8988T (cell line): ENCODE measurements around the gene POPDC3.
"Not testable (repeated sequence)": the region's sequence is repeated elsewhere in the genome, so short reads cannot be mapped to it uniquely, and the experiment has no call there.

Source experiments
- DNase-seq: peaks from one replicate; pipeline ENCODE4 v3.0.0; 2011

Gene POPDC3

DNA sequence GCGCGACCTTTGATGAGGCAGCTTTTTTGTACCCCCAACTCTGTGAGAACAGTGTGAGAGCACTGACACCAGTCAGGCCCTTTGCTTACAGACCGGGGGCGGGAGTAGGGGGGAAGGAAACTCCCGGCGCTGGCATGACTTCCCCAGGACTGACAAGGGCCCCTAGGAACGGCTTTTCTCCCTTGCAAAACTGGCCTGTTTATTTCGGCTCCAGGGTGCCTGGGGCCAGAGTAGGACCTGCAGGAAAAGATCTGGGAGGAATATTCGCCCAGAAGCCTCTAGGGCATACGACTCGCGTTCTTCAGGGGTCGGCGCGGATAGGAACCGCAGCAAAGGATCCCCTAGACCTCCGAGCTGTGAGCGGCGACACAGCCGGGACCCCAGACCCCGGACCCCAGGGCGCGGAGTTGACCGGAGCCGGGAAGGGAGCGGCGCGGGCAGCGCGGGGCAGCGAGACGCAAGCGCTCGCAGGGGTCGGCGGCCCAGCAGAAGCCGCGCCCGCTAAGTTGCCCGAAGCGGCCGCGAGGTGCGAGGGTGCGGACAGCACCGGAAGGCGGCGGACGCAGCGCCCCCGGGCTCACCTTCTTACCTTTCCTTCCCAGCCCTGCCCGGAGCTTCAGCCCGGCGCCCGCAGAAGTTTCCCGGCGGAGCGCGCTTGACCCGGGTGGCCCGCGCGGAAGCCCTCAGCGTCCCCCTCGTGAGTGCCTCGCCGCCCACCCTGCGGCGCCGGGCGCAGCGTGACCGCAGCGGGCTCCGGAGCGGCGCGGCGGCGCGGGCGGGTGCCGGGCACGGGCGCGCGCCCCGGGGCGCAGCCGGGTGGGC, at the start of gene POPDC3:
Gene POPDC3 (minus strand): TSS at position 771 of the 822 bp plus-strand sequence. CDS start 18,105 bp downstream, outside the sequence.
- no peak for DNase-seq

- no peak for DNase-seq
Observed at GRCh38 chr6:105227295-105227767, 47.5 kb upstream of the POPDC3 start.

DNA sequence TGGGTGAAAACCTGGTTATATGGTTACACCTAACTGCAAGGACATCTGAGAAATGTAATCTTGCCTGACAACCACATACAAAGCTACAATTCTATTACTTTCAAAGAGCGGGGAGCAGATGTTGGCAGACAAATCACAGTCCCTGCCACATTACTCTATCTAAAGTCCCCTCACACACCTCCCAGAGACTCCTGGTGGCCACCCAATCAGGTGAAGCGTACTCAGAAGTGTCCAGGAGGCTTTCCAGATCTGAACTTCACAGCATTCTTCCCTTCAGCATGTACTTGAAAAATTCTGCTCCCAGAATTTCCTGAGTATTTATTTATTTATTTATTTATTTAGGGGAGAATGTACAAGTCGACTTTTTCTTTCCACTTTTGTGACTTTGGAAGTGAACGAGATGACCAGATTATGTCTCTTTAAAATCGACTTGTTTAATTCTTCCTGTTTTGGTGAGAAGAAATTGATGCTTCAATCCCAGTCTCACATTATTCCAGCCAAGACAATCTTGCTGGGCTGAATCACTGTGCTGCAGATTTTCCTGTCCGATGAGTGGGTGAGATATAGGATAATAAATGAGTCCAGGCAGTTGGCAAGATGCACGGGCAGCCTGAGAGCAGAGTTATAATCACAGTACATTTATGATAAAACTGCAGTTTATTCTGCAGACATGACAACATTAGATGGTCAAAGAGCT, 46.9 kb upstream of the POPDC3 start:
- DNase-seq, result no peak

DNA sequence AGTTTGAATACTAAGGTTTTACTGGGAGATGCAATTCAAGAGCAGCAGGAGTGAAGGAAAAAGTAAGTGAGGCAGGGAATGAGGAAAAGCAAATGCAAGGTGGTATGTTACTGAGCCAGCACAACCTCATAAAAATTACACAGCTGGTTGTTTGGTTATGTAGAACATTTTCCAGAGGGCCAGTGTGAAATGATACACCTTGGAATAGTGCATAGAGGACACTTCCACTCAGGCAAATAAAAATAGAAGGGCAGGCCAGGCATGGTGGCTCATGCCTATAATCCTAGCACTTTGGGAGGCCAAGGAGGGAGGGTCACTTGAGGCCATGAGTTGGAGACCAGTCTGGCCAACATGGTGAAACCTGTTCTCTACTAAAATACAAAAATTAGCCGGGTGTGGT, 43.4 kb upstream of the POPDC3 start:
- no peak for DNase-seq

- not testable (repeated sequence) for DNase-seq
Observed at GRCh38 chr6:105221219-105221618, 41.4 kb upstream of the POPDC3 start.

GRCh38 chr6:105220186-105220585, 40.4 kb upstream of the POPDC3 start:
- no peak for DNase-seq

DNA sequence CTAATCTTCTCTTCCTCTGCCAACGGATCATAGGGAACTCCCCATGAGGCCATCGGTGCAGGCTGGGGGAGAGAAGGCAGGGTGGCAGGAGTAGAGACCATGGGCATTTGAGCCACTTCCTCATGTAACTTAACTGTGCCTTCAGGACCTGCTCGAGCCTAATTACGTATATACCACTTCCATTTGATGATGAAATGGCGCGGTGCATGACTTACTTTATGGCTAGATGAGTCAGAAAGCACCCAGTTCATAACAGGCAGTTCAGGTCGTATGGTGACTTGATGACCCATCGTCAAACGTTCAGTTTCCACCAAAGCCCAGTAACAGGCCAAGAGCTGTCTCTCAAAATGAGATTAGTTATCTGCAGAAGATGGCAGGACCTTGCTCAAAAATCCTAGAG, 39.4 kb upstream of the POPDC3 start:
- DNase-seq, result not testable (repeated sequence)

- DNase-seq, result no peak
Observed at GRCh38 chr6:105215506-105215905, 35.7 kb upstream of the POPDC3 start.

- DNase-seq, result no peak
Observed at GRCh38 chr6:105214668-105215067, 34.9 kb upstream of the POPDC3 start.

DNA sequence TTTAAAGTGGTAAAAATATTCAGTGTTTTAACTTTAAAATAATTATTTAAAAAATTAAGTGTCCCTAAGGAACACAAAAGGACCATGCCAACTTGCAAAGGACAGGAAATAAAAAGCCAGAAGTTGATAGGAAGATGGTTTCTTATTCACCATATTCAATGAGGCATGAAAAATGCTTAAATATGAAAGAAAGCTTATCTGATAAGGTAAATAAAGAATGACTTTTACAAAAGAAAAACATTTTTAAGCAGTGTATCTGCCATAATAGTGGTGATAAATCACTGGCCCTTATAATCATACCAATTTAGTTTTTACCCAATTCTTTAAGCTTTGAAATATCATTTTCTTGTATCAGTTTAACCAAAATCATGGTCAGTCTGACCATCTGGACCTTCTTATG, 33.5 kb upstream of the POPDC3 start:
- DNase-seq, result no peak

DNA sequence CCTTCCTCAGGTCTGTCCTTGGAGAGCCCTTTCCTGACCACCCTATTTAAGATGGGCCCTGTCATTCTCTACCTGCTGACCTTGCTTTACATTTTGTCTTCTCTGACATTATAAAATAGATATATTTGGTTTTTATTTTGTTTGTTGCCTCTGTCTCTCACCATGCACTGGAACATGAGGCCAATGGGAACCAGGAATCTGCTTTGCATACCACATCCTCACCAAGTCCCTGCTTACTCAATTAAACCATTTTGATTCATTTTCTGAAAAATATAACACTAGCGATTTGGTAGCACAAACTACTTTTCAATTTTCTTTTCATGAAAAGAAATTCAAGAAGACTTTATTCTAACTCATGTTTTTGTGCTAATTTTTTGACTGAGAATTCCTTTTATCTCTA, 32.8 kb upstream of the POPDC3 start:
- DNase-seq, result no peak

GRCh38 chr6:105211831-105212230, 32.0 kb upstream of the POPDC3 start:
- no peak for DNase-seq

DNA sequence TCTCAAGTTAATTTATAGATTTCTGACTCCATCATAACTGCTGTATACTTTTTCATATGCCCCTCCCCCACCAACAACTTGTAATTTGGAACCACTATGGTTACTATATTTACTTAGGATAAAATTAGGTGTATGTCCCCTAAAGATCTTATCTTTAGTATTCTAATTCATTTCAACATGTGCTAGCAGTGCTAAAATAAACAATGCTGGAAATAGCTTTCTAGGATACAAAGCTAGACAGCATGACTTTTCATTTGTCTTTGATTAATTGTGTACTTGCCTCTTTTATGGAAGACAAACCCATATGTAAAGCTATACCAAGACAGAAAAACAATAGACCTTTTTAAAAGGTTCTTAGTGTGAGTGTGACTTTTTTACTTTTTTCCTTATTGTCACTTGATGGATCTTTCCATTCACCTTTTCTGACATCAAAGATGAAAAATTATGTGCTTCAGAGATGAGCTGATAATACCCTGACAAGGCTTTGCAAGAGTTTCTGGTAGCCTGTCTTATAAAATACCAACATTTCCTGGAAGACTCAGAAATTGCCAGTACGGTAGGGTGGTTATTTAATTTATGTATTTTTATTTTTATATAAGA, 31.2 kb upstream of the POPDC3 start:
- no peak for DNase-seq

GRCh38 chr6:105209950-105210706, 30.3 kb upstream of the POPDC3 start:
- no peak for DNase-seq

DNA sequence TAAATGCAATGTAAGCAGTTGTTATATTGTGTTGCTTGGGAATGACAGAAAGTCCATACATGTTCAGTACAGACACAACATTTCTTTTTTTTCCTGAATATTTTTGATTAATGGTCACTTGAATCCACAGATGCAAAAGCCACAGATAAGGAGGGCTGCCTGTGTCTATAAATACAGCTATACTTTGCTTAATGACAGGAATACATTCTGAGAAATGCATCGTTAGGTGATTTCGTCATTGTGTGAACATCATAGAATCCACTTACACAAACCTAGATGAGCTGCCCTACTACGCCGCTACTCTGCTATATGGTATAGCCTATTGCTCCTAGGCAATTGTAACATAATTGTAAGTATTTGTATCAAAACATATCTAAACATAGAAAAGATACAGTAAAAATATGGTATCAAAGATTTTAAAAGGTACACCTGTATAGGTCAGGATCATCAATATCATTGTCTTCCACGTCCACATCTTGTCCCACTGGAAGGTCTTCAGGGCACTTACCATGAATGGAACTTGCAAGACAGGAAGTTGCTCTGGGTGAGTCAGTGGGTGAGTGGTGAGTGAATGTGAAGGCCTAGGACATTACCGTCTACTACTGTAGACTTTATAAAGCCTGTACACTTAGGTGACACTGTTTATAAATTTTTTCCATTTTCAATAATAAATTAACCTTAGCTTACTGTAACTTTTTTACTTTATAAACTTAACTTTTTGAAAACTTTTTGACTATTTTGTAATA, 27.9 kb upstream of the POPDC3 start:
- no peak for DNase-seq

- no peak for DNase-seq
Observed at GRCh38 chr6:105204768-105205167, 25.0 kb upstream of the POPDC3 start.

GRCh38 chr6:105204331-105204730, 24.5 kb upstream of the POPDC3 start:
- no peak for DNase-seq

DNA sequence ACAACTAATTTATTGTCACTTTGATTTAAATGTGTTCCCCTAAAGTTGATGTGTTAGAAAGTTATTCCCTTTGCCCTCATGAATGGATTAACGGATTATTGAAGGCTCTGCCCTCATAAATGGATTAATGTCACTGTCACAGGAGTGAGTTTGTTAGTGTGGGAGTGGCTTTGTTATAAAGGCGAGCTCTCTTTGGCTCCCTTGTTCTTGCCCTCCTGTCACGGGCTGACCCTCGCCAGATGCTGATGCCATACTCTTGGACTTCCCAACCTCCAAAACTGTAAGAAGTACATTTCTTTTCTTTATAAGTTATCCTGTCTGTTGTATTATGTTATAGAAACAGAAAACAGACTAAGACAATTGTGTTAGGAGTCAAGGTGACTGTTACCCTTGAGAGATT, 22.7 kb upstream of the POPDC3 start:
- DNase-seq, result no peak

DNA sequence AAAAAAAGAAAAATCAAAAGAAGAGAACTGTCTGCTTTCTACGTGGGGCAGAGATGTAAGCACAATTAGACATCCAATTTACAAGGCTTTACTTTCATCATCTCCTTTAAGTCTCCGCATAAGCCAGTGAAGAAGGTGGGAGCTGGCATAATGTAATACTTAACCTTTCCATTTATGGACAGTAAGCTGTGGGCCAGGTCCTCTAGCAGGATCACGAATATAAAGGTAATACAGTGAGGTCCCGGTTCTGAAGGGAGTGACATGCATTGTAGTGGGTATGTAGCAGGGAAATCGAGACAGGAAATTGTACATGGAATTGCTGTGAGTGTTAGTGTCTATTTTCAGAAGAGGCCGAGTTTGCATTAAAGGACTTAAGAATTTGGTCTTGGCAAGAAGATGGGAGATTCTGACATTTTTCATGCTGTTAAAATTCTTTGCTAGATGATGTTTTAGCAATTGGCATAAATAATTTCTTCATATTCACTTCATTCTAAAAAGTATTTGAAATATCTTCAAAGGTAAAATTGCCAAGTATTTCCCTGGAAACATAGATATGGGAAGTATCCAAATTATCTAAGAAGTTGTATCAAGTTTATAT, 20.4 kb upstream of the POPDC3 start:
- DNase-seq, result no peak

- DNase-seq, result no peak
Observed at GRCh38 chr6:105199711-105200110, 19.9 kb upstream of the POPDC3 start.

DNA sequence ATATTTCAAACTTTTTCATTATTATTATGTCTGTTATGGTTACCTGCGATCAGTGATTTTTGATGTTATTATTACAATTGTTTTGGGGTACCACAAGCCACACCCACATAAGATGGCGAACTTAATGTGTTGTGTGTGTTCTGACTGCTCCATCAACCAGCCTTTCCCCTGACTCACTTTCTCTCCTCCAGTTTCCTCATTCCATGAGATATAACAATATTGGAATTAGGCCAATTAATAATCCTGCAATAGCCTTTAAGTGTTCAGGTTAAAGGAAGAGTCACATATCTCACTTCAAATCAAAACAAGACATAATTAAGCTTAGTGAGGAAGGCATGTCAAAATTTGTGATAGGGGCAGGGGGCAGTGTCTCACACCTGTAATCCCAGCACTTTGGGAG, 16.3 kb upstream of the POPDC3 start:
- no peak for DNase-seq

DNA sequence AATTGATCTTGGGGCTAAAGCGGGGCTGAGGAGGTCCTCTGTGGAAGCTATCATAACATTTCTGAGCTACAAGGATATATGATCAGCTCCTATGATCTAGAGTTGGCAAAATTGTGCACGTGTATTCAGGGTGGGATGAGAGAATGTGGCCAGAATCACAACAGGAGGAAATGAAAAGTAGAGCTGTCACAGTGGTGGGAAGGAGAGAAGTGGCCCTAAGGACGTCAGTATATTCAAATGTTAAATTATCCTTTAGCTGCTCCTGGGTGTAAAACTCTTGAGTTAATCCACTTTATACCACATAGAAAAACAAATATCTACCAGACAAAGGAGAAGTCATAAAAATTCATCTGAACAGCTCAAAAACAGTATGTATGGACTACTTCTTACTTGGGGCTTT, 14.8 kb upstream of the POPDC3 start:
- no peak for DNase-seq
